ENCODE results near the gene ZNF550. TPM values are rescaled to one million over a fixed set of nuclear protein-coding genes. Genes with fewer than 3 reads are reported as not detected.
"Not testable (repeated sequence)": the region's sequence is repeated elsewhere in the genome, so short reads cannot be mapped to it uniquely, and the experiment has no call there.

Gene ZNF550
- total and polyA plus RNA-seq, 2 donors (not counting 3 experiments of a cell fraction or from before 2014, with no cell fraction given) = 2.0 to 8.4 TPM

DNA sequence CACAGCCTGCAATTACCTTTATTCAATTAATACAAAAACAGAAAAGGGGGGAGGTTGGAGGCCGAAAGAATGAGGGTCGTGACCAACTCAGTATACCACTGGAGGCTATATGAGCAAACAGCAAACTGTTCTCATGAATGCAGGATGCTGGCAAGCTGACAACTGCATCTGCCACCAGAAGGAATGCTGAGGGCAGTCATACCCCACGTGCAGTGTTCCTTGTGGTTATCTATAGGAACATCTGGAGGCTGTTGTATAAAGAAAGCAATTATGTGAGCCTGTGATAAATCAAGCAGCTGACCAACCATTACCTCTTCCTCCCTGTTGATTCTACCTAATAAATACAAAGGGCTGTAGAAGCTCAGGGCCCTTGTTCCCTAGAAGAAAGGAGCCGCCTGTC is 41.6 kb downstream of the ZNF550 start:
- CTCF ChIA-PET; H2AFZ ChIP-seq (ENCODE audit: low read depth, low read length); H3K9me3 ChIP-seq (replicated peaks; ENCODE audit: control insufficient read depth, insufficient read depth, low read length); H3K36me3 ChIP-seq (ENCODE audit: control insufficient read depth in 2 of 2, extremely low read depth in 1 of 2, insufficient read depth in 2 of 2, low read length in 2 of 2); H3K79me2 ChIP-seq (ENCODE audit: control insufficient read depth, insufficient read depth, low read length); intact Hi-C loops (cut with micrococcal nuclease); BruUV-seq (replicated peaks); H3K9me1 ChIP-seq (replicated peaks; ENCODE audit: control insufficient read depth, extremely low read depth, insufficient read depth, low read length); H3K27me3 ChIP-seq (ENCODE audit: control insufficient read depth in 2 of 2, insufficient read depth in 2 of 2, low read length in 2 of 2); dilution Hi-C loops (cut with MboI; ENCODE audit: extremely low pct_ligation_motif_present, low sequenced_read_pairs); H3K4me2 ChIP-seq (ENCODE audit: insufficient read depth, low read length); H3K4me3 ChIP-seq (replicated peaks in 1 of 3; ENCODE audit: insufficient read depth in 1 of 3, low read depth in 1 of 3, low read length in 3 of 3); POLR2A ChIA-PET; FAIRE-seq; H3K27ac ChIP-seq (ENCODE audit: insufficient read depth, low read depth, low read length); H4K20me1 ChIP-seq (replicated peaks; ENCODE audit: control insufficient read depth, extremely low read depth, insufficient read depth, low read length); DNase-seq (ENCODE audit: low read depth, low spot score); H3K4me1 ChIP-seq (ENCODE audit: control insufficient read depth, extremely low read depth, insufficient read depth, low read length); H3K9ac ChIP-seq (replicated peaks; ENCODE audit: extremely low read depth, insufficient read depth, low read length): not testable (repeated sequence)

DNA sequence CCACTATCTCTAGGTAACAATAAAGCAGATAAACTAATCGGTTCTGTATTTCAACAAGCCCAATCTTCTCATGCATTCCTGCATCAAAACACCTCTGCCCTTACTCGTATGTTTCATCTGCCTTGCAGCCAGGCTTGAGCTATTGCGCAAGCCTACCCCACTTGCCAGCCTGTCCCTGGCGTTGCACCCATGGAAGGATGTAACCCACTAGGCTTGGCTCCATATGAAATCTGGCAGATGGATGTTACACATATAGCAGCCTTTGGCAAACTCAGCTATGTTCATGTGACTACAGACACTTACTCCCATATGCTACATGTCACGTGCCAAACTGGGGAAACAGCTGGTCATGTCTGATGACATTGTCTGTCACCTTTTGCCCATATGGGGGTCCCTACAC is 44.4 kb downstream of the ZNF550 start:
- ChIA-PET POLR2A (no interaction called here), CTCF (no interaction called here)
- DNase-seq (ENCODE audit: low read depth, low spot score) (no peak), FAIRE-seq (no peak)
- dilution Hi-C loops (cut with MboI; ENCODE audit: extremely low pct_ligation_motif_present, low sequenced_read_pairs) = no loop called here
- Histone ChIP-seq H3K4me2 (ENCODE audit: insufficient read depth, low read length) (no peak overlapping the region), H3K27me3 (ENCODE audit: control insufficient read depth in 2 of 2, insufficient read depth in 2 of 2, low read length in 2 of 2) (no peaks in the 10 kb centered on the region), H3K4me3 (replicated peaks in 1 of 3; ENCODE audit: insufficient read depth in 1 of 3, low read depth in 1 of 3, low read length in 3 of 3) (no peak overlapping the region), H3K9me3 (replicated peaks; ENCODE audit: control insufficient read depth, insufficient read depth, low read length) (peaks cover 4% of the 10 kb centered on the region), H3K27ac (ENCODE audit: insufficient read depth, low read depth, low read length) (no peak overlapping the region), H3K9ac (replicated peaks; ENCODE audit: extremely low read depth, insufficient read depth, low read length) (no peak overlapping the region), H3K36me3 (ENCODE audit: control insufficient read depth in 2 of 2, extremely low read depth in 1 of 2, insufficient read depth in 2 of 2, low read length in 2 of 2) (no peaks in the 10 kb centered on the region), H2AFZ (ENCODE audit: low read depth, low read length) (no peak overlapping the region), H3K9me1 (replicated peaks; ENCODE audit: control insufficient read depth, extremely low read depth, insufficient read depth, low read length) (no peaks in the 10 kb centered on the region), H4K20me1 (replicated peaks; ENCODE audit: control insufficient read depth, extremely low read depth, insufficient read depth, low read length) (no peaks in the 10 kb centered on the region), H3K4me1 (ENCODE audit: control insufficient read depth, extremely low read depth, insufficient read depth, low read length) (no peaks in the 10 kb centered on the region), H3K79me2 (ENCODE audit: control insufficient read depth, insufficient read depth, low read length) (no peaks in the 10 kb centered on the region)
- intact Hi-C loops (cut with micrococcal nuclease) = no loop called here
- no peak for TF ChIP-seq FOS (IDR thresholded peaks at IDR 0.05; ENCODE audit: borderline replicate concordance, insufficient read depth, low read length)
- no peak for TF ChIP-seq POLR2A (IDR thresholded peaks at IDR 0.05; ENCODE audit: low read depth, low read length)
- TF ChIP-seq MYC (IDR thresholded peaks at IDR 0.05; ENCODE audit: low read depth, low read length) = no peak
- TF ChIP-seq POLR2AphosphoS5 (IDR thresholded peaks at IDR 0.05; ENCODE audit: insufficient read depth, low read depth, low read length) = no peak
- no TSS peak for BruUV-seq (replicated peaks)

All from endothelial cell of umbilical vein (primary cell).